Brain microvascular endothelial cell (primary cell): ENCODE measurements around the gene COPS4.

Experiments
- DNase-seq: peaks from one replicate; pipeline ENCODE4 v3.0.0-alpha.2; 2020
- H3K27ac ChIP-seq: fragments of 250-450 bp; sonication (Bioruptor Pico); 2 replicates; pipeline ENCODE4 v1.5.1; 2020; ENCODE audit warnings: mild to moderate bottlenecking, moderate library complexity
- H3K27me3 ChIP-seq: fragments of 250-450 bp; sonication (Bioruptor Pico); replicated peaks from 2 replicates; pipeline ENCODE4 v1.5.1; 2020; ENCODE audit warnings: mild to moderate bottlenecking
- H3K36me3 ChIP-seq: fragments of 250-450 bp; sonication (Bioruptor Pico); replicated peaks from 2 replicates; pipeline ENCODE4 v1.5.1; 2020; ENCODE audit warnings: mild to moderate bottlenecking
- H3K4me3 ChIP-seq: 2 replicates; pipeline ENCODE4 v1.5.1; 2011; ENCODE audit warnings: low read depth, mild to moderate bottlenecking, control low read depth, low read length, moderate library complexity
- in situ Hi-C: cut with HindIII; loops from 2 replicates; pipeline ENCODE4 v1.10.0; 2017; ENCODE audit warnings: low sequenced_read_pairs, low pct_ligation_motif_present
- TF ChIP-seq, protein P1 (sequence below): IDR thresholded peaks from 2 replicates; pipeline ENCODE4 v1.5.1; 2011; ENCODE audit warnings: low read depth, mild to moderate bottlenecking, moderate library complexity, low read length, control low read depth, inconsistent platforms; ENCODE audit errors: missing control alignments

The COPS4 gene

DNA sequence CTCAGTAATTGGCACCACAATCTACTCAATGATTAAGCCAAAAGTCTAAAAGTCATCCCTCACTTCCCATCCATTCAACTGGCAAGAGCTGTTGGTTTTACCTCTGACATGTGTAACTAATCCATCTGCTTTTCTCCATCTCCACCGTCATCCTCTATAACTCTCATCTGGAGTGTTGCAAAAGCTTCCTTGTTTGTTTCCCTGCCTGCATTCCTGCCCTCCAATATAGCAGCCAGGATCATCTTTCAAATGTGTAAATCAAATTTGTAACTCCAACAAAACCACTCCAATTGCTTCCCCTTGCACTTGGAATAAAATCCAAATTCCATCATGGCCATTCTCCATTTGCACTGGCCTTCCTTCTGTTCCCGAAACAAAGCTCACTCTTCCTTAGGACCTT is 83.9 kb downstream of the COPS4 start:
- TF ChIP-seq, protein P1, sequence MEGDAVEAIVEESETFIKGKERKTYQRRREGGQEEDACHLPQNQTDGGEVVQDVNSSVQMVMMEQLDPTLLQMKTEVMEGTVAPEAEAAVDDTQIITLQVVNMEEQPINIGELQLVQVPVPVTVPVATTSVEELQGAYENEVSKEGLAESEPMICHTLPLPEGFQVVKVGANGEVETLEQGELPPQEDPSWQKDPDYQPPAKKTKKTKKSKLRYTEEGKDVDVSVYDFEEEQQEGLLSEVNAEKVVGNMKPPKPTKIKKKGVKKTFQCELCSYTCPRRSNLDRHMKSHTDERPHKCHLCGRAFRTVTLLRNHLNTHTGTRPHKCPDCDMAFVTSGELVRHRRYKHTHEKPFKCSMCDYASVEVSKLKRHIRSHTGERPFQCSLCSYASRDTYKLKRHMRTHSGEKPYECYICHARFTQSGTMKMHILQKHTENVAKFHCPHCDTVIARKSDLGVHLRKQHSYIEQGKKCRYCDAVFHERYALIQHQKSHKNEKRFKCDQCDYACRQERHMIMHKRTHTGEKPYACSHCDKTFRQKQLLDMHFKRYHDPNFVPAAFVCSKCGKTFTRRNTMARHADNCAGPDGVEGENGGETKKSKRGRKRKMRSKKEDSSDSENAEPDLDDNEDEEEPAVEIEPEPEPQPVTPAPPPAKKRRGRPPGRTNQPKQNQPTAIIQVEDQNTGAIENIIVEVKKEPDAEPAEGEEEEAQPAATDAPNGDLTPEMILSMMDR: no peak
- in situ Hi-C loops: no loop called here
- Histone ChIP-seq H3K27me3 (no peaks in the 10 kb centered on the region), H3K36me3 (no peaks in the 10 kb centered on the region), H3K4me3 (no peak overlapping the region), H3K27ac (no peak overlapping the region)
- DNase-seq: no peak

DNA sequence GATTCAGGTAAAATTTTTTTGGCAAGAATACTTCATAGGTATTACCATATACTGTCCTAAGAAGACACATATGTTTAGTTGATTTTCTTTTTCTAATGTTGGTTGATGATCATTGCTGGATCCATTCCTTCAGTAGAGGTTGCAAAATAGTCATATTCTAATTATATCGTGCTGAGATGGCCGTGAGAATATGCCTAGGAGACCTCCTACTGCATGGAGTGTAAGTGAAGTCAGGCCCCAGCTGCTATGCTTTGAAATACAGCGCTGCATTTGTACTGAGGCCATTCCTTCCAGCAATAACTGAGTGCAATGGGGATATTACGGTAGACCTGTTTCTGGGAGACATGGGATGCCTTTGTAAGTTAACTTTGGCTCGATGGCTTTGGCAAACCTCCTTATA is 86.3 kb downstream of the COPS4 start:
- TF ChIP-seq, protein P1: no peak
- no peak overlapping the region for H3K27ac ChIP-seq
- in situ Hi-C loops: no loop called here

DNA sequence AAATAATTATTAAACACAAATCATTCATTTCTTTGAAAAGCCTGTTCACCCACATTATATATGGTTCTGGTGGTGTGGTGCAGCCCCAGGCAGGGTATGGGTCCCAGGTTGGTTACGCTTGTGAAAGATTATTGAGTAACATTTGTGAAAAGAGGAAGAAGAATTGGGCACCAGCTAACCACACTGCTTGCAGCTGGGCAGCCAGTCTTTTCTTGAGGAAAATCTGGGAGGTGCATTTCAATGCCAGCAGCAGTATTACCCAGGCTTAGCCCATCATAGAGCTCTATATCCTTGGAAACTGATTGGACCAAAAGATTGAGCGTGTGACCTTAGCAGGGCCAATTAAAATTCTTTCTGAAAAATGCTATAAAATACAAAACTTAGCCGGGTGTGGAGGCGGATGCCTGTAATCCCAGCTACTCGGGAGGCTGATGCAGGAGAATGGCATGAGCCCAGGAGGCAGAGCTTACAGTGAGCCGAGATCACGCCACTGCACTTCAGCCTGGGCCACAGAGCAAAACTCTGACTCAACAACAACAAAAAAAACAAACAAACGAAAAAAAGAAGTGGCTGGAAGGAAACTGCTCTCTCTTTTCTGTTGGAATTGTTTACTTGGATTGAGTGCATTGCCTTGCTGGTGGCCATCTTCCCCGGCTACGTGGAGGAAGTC is 89.3 kb downstream of the COPS4 start:
- Histone ChIP-seq H3K4me3 (no peak overlapping the region), H3K36me3 (no peaks in the 10 kb centered on the region), H3K27ac (no peak overlapping the region), H3K27me3 (no peaks in the 10 kb centered on the region)
- TF ChIP-seq, protein P1: no peak
- DNase-seq: no peak
- in situ Hi-C loops: no loop called here

More for the DNA sequence above, 86.3 kb downstream of the COPS4 start:
- no peaks in the 10 kb centered on the region for H3K27me3 ChIP-seq
- H3K4me3 ChIP-seq: no peak overlapping the region
- no peaks in the 10 kb centered on the region for H3K36me3 ChIP-seq
- DNase-seq: no peak
